ENCODE measurements around the gene SMTNL2. TPM values are rescaled to one million over a fixed set of nuclear protein-coding genes. Genes with fewer than 3 reads are reported as not detected.

Gene SMTNL2
- total RNA-seq, 3 donors from 2014 or later = 0.16 to 1.8 (median 0.98) TPM

DNA sequence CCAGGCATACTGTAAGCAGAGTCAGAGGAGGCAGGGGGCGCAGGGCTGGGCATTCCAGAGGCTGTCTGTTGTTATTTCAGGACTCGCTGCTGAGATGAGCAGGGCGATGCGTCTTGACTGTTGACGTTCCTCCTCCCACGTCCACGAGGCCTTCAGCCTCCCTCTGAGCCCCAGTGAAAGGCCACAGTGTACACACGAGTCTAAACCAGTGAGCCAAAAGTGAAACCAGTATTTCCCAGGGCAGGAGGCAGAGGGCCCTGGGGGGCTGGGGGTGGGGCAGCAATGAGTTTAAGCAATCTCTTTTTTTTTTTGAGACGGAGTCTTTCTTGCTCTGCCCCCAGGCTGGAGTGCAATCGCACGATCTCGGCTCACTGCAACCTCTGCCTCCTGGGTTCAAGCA, 21.5 kb downstream of the SMTNL2 start:
- intact Hi-C loops (cut with DNase I; ENCODE audit: low total_unique reads) = no loop called here
- peak in 1 of 2 donors; percentile 43 for DNase-seq (ENCODE audit: low spot score in 2 of 2)
- Histone ChIP-seq H3K27me3 (no peaks in the 10 kb centered on the region), H3K4me1 (no peaks in the 10 kb centered on the region), H3K4me3 (no peak overlapping the region), H3K9me3 (no peaks in the 10 kb centered on the region), H3K27ac (peak overlapping the region in 1 of 2 donors; percentile 69), H3K36me3 (no peaks in the 10 kb centered on the region)
- no peak for TF ChIP-seq CTCF (IDR thresholded peaks at IDR 0.05)
- TF ChIP-seq POLR2AphosphoS5 (IDR thresholded peaks at IDR 0.05) = no peak
- no peak for TF ChIP-seq POLR2A (IDR thresholded peaks at IDR 0.05)

- Histone ChIP-seq H3K9me3 (no peaks in the 10 kb centered on the region), H3K4me3 (no peak overlapping the region), H3K27me3 (no peaks in the 10 kb centered on the region), H3K27ac (peak overlapping the region; percentile 45 to 82), H3K4me1 (no peaks in the 10 kb centered on the region), H3K36me3 (no peaks in the 10 kb centered on the region)
- DNase-seq (ENCODE audit: low spot score in 2 of 2) = no peak
- intact Hi-C loops (cut with DNase I; ENCODE audit: low total_unique reads) = no loop called here
- TF ChIP-seq POLR2AphosphoS5 (IDR thresholded peaks at IDR 0.05) (no peak), POLR2A (IDR thresholded peaks at IDR 0.05) (no peak), CTCF (IDR thresholded peaks at IDR 0.05) (no peak)
Measured at GRCh38 chr17:4607261-4607741, 23.0 kb downstream of the SMTNL2 start.

DNA sequence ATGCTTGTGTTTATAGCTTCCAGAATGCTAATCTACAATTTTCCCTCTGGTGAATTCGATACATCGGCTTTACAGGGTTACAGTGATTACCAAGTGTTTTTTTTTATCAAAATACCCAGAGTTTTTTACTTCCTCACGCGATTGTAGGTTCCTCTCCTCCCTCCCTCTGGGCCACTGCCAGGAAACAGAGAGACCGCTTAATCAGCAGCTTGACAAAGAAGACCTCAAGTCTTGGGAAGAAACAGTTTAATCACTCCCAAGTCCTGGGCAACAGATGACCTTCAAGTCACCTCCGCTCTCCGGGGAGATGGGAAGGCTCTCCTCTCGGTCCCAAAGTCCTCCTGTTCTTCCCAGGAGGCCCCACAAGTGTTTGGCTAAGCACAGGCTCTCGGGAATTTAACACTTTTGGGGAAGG, 23.5 kb downstream of the SMTNL2 start:
- H3K36me3 ChIP-seq = no peaks in the 10 kb centered on the region
- intact Hi-C loops (cut with DNase I; ENCODE audit: low total_unique reads) = no loop called here
- TF ChIP-seq POLR2A (IDR thresholded peaks at IDR 0.05) (no peak), CTCF (IDR thresholded peaks at IDR 0.05) (no peak), POLR2AphosphoS5 (IDR thresholded peaks at IDR 0.05) (no peak)
- no peaks in the 10 kb centered on the region for H3K9me3 ChIP-seq
- DNase-seq (ENCODE audit: low spot score in 2 of 2) = no peak
- H3K4me1 ChIP-seq = no peaks in the 10 kb centered on the region
- H3K4me3 ChIP-seq = no peak overlapping the region
- no peaks in the 10 kb centered on the region for H3K27me3 ChIP-seq
- peak overlapping the region; percentile 45 to 82 for H3K27ac ChIP-seq

DNA sequence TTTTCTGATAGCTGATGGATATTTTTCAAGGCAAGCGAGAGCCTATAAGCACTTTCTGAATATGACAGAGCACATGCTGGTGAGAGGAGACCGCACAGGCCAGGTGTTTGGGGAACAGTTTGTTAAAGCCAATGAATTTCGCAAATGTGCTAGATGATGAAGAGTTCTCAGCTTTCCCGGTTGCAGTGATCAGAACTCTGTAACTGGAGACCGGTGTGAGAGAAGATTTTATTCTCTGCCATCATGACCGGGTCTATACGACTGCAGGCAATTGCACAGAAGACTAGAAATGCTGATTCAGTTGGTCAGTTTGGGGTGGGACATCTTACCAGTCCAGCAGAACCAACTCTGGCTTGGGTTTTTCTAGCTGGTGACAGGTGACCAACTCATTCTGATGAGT, 25.4 kb downstream of the SMTNL2 start:
- Histone ChIP-seq H3K36me3 (no peaks in the 10 kb centered on the region), H3K27me3 (no peaks in the 10 kb centered on the region), H3K9me3 (no peaks in the 10 kb centered on the region), H3K27ac (no peak overlapping the region), H3K4me3 (no peak overlapping the region), H3K4me1 (no peaks in the 10 kb centered on the region)
- DNase-seq (ENCODE audit: low spot score in 2 of 2) = no peak
- intact Hi-C loops (cut with DNase I; ENCODE audit: low total_unique reads) = loop anchor here (10.0 kb wide), 1 partner anchor 45 kb away; the partner anchor contains the start of gene GGT6
- TF ChIP-seq CTCF (IDR thresholded peaks at IDR 0.05) (no peak), POLR2A (IDR thresholded peaks at IDR 0.05) (no peak), POLR2AphosphoS5 (IDR thresholded peaks at IDR 0.05) (no peak)

- no peaks in the 10 kb centered on the region for H3K36me3 ChIP-seq
- H3K4me3 ChIP-seq = no peak overlapping the region
- no peaks in the 10 kb centered on the region for H3K9me3 ChIP-seq
- no peak overlapping the region for H3K27ac ChIP-seq
- TF ChIP-seq POLR2A (IDR thresholded peaks at IDR 0.05) (no peak), POLR2AphosphoS5 (IDR thresholded peaks at IDR 0.05) (no peak), CTCF (IDR thresholded peaks at IDR 0.05) (no peak)
- intact Hi-C loops (cut with DNase I; ENCODE audit: low total_unique reads) = loop anchor here (10.0 kb wide), 1 partner anchor 45 kb away; the partner anchor contains the start of gene GGT6
- DNase-seq (ENCODE audit: low spot score in 2 of 2) = no peak
- H3K27me3 ChIP-seq = no peaks in the 10 kb centered on the region
- H3K4me1 ChIP-seq = no peaks in the 10 kb centered on the region
Measured at GRCh38 chr17:4610162-4610561, 25.8 kb downstream of the SMTNL2 start.
